HuH-7.5 (cell line): ENCODE results near the gene ZSWIM6.

Experiments
- DNase-seq: peaks from one replicate; pipeline ENCODE4 v3.0.0; 2011; ENCODE audit warnings: low spot score

ZSWIM6 gene

DNA sequence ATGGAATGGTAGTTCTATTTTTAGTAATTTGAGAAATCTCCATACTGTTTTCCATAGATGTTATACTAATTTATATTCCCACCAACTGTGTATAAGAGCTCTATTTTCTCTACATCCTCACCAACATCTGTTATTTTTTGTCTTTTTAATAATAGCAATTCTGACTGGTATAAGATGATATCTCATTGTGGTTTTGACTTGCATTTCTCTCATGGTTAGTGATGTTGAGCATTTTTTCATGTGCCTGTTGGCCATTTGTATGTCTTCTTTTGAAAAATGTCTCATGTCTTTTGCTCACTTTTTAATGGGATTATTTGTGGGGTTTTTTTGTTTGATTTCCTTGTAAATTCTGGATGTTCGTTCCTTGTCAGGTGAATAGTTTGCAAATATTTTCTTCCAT, 154.4 kb downstream of the ZSWIM6 start:
- no peak for DNase-seq

DNA sequence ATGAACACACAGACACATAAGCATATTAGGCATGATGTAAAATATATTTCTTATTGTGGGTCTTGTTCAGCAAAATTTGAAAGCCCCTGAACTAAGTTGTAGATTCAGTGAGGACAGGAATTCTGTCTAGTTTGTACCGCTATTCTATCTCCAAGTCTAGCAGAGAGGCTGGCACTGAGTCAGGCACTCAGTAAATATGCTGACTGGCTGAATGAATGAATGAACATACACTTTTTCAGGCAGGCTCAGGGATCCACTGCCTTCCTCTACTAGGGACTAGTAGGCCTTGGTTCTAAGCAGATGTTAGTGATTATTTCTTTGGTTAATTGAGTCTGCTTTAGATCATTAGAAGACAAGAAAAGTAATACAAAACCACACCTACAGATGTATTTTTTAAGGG, 157.5 kb downstream of the ZSWIM6 start:
- no peak for DNase-seq

DNA sequence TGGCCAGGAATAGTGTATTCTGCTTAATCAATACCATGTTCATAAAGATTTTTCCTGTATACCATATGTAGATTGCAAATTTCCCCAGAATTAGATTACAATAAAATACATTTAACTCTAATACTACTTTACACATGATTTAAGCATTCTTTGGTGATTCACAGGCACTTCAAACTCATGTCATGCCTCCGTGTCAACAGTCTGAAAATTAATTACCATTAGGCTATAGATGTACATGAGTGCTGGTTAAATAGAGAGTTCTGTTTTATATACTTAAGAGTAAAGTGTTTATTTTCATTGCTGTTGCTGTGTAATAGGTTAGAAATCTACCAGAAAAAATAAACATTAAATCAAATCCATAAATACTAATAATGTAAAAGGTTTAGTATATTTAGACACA, 159.8 kb downstream of the ZSWIM6 start:
- DNase-seq: no peak

DNA sequence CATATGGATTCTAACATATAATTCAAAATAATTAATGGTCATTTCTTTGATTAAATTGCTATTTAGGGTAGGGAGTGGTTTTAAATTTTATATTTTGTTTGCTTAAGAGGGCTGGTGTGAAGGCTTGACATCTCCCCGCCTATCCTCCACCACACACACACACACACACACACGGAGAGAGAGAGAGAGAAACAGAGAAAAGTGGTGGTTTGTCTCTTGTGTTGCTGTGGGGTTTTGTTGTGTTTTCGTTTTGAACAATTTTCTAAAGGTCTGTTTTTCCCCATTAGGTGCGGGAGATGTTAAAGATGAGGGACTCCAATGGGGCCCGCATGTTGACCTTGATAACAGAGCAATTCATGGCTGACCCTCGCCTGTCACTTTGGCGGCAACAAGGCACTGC, 161.9 kb downstream of the ZSWIM6 start:
- no peak for DNase-seq

DNA sequence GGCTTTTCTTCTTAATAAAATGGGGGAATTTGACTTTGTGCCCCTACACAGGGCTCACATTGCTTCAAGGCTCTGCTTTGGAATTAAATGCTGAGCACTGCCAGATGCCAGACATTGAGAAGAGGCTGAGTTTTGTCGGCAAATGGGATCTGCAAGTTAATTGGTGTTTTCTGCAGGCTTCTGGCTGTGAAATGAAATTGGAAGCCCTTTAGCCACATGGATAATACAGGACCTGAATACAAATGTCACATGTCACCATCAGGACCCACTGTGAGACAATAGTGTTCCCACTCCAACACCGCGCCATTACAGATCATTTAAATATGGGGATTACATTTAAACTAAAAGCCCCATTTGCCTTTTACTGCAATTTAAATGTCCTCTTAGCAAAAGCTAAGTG, 164.4 kb downstream of the ZSWIM6 start:
- DNase-seq: no peak

DNA sequence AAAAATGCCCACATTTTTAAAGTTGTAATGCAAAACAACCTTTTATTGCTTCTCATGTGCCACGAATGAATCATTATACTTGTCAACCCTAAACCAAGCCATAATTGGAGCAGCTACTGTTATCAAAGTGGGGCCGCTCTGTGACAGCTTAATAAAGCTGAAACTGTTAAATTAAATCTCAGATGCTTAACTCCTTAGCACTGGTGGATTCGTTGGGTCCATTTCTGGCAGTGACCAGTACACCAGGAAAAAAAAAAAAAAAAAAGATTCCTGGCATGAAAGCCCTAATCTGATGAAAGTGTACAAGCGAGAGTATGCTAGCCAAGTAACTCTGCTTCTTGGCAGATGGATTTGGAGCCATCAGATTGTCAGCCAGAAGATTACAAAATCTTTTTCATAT, 164.8 kb downstream of the ZSWIM6 start:
- DNase-seq: no peak

DNA sequence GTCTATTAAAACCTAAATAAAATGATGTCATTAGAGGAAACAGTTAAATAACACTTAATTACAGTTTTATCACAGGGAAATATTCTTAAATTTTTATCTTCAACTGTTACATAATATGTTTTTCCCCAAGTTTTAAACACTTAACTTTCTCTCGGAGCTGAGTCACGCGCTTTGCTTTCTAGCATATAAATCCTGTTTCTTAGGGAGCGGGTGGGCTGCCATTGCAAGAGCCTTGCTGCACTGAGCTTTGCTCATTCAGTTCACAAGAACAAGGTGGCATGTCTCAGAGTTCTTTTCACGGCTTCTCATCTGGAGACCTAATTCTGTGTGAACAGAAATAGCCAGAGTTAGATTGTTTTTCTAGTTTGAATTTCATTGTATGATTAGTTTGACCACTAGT, 166.1 kb downstream of the ZSWIM6 start:
- DNase-seq: no peak

DNA sequence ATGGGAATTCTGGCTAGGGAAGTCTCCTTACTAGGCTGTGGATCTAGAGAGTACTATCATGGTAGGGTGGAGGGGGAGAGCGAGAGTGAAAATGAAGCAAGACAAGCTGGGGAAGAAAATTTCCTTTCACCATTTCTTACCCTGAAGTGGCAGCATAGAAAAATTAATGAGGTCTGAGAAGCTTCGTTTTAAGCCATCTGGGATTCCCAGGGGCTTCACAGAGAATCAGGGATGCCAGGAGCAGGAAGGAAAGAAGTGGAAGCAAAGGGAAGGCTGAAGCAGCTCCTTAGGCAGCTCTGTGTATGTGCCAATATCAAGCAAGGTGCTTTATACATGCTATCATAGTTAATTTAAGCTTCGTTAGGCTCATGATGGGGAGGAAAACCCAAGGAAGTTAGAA, 169.9 kb downstream of the ZSWIM6 start:
- no peak for DNase-seq

DNA sequence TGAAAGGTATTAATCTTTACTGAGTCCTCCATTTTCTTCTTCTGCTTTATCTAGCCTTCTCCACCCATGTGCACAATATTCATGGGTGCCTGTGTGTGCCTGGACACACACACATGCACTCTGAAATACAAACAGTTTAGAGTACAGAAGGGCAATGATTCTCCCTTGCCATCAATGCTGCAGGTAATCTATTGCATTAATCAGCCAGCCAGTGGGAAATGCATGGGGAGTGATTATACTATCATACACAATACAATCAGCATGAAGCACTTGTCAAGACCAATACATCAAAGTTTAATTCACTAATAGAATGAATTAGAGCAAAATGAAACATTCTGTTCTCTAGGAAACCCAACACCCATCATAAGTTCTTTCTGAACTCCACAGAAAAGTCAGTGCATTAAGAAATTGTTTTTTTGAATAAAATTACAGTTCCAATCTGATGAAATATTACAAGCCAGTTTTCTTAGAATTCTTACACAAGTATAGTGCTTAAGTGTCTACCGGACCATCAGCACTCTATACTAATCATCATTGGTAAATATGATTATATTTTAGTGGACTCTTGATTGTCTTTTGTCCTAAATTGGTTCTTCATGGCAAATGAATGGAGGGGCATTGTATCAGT, 172.2 kb downstream of the ZSWIM6 start:
- DNase-seq: no peak

DNA sequence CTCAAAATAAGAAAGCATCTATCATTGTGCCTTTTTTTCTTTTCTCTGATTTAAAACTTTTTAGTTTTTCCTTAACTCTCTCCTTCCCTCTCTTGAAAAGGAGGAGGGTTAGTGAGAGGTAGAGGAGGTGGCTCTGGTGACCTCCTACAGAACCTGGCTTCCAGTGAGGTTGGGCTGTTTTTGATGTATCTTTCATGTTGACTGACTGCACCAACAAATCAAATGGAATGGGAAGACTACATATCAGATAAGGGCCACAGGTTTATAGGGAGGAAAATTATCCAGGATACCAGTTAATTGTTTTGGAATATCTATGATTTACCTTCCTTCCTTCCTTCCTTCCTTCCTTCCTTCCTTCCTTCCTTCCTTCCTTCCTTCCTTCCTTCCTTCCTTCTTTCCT, 173.2 kb downstream of the ZSWIM6 start:
- DNase-seq: no peak

DNA sequence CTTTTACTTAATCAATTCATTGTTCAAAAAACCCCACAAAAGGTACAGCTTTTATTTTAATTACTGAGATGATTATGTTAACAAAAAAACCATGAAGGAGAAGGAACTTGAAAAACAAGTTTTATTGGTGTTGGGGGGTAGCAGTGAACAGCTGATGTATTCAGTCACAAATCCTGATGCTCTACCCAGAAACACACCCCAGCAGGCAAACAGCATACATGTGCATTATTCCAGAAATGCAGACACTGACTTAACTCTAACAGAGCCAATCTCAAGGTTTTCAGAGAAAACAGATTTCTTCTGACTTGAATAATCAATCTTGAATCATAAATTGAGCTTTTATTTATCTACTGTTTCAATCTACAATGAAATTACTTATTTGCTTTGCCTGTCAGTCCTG, 175.2 kb downstream of the ZSWIM6 start:
- DNase-seq: no peak

DNA sequence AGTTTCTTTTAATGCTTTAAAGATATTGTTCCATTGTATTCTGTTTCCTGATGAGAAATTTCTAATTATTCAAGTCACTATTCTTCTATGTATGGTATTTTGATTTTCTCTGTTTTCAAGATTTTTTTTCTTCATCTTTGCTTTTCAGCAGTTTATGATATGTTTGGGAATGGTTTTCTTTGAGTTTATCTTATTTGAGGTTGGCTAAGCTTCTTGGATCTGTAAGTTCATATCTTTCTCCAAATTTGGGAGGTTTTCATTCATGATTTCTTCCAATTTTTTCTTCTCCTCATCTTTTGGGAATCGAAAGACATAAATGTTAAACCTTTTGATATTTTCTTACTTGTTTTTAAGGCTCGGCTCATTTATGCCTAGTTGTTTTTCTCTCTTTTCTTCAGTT, 184.9 kb downstream of the ZSWIM6 start:
- no peak for DNase-seq

DNA sequence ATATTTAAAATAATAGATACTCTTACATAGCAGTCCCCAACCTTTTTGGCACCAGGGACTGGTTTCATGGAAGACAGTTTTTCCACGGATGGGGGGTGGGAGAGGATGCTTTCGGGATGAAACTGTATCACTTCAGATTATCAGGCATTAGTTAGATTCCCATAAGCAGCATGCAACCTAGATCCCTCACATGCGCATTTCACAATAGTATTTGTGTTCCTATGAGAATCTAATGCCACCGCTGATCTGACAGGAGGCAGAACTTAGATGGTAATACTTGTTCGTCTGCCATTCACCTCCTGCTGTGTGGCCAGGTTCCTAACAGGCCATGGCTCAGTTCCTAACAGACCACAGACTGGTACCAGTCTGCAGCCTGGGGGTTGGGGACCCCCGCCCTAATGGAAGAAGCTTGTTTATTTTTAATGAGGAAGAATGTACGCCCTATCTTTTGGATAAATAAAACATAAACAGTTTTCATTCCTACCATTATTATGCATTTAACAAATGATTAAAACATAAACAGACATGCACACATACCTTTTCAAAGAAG, 187.7 kb downstream of the ZSWIM6 start:
- DNase-seq: no peak

DNA sequence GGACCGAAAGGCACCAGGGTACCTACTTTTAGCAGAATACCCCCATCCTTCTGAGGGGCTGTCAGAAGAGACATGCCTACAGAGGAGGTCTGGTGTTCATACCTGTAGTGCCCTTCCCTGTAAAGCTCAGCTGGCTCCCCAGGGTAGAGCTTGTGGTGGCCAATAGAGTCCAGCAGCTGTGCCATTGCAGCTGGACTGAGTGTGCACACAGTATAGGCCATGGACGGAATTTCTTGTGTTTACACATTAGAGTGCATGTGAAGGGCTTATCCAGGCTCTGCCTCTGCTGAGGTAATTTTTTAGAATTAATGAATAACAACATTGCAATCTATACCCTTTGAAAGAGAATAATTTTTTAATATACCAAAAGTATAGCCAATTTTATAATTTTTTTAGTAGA, 191.0 kb downstream of the ZSWIM6 start:
- no peak for DNase-seq

DNA sequence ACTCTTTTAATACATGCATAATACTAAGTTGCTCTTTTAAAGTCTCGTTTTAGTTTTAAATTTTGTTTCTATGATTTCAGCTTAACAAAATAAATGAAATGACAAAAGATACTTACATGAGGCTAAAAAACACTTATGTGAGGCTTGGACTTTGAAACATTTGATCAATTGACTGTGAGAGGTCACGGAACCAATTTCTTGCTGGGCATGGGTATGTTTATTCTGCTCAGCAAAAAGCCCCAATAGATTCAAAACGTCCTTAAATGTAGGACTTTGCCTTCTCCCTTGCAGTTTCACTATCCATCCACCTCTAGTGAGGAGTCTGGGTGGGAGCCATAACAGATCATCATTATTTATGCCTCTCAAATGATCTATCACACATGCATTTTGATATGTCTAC, 191.9 kb downstream of the ZSWIM6 start:
- no peak for DNase-seq

DNA sequence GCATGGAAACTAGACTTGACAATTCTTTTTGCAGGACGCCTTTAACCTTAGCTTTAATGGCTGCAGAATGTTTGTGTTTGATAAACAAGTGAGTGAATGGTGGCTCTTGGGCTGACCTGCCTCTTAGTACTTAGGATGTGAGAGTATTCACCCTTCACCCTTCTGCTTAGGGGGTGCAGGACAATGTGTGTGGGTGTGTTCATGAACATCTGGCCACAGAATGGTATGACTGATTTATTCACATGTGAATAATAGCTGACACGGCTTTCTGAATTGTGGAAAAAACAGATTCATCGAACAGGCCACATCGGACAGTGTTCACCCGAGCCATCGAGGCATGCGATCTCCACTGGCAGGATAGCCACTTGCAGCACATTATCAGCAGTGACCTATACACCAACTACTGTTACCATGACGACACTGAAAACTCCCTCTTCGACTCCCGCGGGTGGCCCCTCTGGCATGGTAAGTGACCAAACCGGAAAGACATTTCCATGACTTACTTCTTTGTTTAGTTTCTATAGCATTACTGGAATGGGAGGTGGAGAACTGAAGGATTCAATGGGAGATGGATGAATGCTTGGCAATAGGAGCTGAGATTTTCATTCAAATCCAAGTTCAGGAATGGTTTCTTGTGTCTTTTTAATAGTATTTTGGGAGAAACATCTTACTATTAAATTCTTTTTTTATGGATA, 193.6 kb downstream of the ZSWIM6 start:
- no peak for DNase-seq

DNA sequence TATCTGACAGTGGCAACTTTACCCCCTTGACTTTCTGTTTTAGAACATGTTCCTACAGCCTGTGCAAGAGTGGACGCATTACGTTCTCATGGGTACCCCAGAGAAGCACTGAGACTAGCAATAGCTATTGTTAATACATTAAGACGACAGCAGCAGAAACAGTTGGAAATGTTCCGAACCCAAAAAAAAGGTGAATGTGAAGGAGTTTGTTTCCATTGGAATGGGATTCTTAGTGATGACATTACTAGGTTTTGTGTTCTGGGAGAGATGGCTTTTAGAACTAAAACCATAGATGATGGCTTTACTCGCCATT, 194.1 kb downstream of the ZSWIM6 start:
- no peak for DNase-seq

DNA sequence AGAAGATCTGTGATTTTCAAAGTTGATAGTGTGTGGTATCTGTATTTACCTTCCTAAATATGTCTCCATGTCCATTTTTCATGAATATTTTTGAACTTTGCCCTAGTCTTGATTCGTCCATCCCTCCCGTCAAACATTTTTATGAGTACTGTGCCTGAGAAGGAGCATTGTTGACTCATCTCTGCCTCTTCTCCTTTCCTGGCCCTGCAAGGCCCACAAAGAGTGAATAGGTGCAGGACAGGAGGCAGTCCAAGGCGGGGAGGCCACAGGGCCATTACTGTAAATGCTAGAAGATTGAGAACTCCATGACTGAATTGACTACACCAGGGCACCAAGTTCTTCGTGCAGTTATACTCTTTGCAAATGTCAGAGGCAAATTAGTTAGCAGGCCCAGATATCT, 200.9 kb downstream of the ZSWIM6 start:
- no peak for DNase-seq

DNA sequence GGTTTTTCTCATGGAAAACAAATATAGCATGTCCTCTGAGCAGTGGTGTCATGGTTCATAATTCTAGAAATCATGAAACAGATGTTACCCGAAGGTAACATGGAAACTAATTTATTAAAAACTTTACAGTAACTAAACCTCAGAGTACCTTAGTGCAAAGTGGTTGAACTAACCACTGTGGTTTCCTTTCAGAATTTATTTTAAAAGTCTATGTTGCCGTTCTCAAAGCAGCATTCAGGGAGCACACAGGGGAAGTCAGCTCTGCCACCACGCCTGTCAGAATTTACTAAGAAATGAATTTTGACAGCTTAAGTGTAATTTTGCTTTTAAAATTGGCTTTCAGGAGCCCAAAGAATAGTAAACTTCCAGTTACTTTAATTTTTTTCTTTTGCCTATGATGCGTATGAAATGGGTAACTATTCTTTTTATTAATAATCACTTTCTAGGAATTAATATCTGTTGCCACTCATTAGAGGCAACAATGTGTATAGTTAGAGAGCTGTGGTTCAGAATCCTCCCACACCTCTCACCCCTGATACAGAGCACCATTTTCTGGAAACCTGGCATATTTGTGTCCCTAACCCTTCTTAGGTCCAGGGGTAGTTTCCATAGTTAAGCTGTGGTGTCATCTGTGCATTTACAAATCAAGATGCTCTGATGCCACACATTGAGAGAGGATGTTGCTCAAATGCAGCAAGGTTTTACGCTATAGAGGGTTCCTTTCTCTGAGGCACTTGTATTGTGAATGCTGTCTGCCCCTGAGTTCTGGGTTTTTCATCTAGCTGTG, 202.6 kb downstream of the ZSWIM6 start:
- DNase-seq: no peak

DNA sequence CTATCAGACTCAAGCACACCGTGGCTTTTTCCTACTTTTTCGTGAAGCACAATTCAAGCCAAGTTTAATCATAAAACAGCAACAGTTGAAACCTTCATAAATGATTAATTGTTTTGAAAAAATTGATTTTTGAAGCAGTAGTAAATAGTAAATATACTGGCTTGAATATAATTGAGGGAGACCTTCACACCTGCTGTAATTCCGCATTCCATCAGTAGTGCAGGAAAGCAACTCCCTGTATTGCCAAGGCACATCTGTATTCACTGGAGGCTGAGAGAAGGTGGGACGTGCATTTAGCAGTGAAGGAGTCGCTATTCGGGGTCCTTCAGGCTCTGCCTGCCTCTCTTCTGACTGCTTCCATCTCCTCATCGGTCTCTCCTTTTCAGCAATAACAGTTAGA, 203.8 kb downstream of the ZSWIM6 start:
- DNase-seq: no peak

DNA sequence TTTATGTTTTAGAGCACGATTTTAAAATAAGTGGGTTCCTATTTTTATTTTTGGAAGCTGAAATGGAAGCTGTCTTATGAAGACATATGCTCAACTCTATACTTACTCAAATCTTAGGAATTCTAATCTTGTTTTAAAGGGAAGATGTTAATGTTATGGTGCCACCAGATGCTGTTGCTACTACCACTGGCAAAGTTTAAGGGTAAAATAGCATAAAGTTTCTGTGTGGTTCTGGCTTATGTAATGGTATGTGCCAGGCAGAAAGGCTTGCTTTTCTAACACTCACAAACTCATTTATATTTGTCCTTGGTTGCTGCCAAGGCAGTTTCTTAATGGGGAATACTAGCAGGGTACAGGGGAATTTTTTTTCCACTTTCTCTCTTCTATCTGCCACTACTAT, 204.9 kb downstream of the ZSWIM6 start:
- no peak for DNase-seq

DNA sequence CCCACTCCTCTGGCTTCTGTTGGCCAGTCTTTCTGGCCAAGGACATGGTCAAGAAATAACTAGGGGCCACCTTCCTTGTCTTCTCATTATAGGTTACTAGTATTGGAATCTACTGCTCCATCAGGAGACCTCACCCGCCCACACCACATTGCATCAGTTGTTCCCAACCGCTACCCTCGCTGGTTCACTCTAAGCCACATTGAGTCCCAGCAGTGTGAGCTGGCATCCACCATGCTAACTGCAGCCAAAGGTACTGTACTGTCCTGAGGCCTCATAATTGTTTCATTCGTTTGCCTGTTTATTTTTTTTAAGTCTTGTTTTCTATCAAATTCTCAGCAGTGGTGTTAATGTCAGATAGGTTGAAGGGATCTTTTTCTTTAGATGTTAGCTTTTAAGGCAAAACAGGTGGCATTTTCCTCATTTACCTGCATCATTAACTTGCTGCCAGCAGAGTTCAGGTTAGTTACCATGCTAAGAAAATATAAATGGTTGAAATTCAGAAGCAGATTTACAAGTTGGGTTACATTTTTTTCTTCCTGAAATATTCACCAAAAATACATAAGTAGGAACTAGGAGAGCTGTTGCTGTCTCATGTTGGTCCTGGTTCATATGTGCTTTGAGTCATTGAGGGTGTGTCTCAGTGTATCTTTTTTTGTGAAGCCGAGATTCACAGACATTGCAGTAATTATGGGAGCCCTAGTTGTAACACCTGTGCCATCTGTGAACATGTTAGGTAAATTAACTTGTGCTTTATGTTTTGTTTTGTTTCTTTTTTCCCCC, 206.9 kb downstream of the ZSWIM6 start:
- no peak for DNase-seq

DNA sequence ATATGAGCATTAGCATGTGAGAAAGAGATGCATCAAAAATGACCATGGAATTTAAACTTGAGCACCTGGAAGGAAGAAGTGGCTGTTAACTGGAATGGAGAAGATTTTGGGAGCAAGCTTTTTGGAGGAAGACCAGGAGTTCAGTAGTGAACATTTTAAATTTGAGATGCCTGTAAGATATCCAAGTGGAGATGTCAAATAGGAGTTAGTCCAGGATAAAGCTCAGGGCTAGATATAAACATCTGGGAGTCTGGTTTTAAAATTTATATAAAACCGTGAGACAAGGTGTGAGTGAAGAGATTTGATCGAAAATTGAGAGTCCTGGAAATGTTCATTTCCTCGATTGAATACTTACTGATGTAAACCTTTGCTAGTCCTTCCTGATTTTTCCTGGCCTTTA, 217.5 kb downstream of the ZSWIM6 start:
- no peak for DNase-seq
